NB4 (cell line): ENCODE data around the gene PAGE4.
A peak's percentile ranks its signal among the peaks of the same experiment; 100 is the strongest.

Experiments
- DNase-seq: peaks from one replicate; pipeline ENCODE4 v3.0.0; 2010; ENCODE audit warnings: low read depth
- H3K4me3 ChIP-seq: one replicate; pipeline ENCODE4 v1.5.1; 2011; ENCODE audit warnings: mild to moderate bottlenecking, low read depth, low read length, moderate library complexity
- CTCF ChIP-seq: IDR thresholded peaks from one replicate; pipeline ENCODE4 v1.5.1; 2012; ENCODE audit warnings: low read depth, low read length
- MAX ChIP-seq: IDR thresholded peaks from 2 replicates; pipeline ENCODE4 v1.6.1; 2011; ENCODE audit warnings: low read depth, low read length
- MYC ChIP-seq: IDR thresholded peaks from 2 replicates; pipeline ENCODE4 v1.6.1; 2011; ENCODE audit warnings: low read depth, low read length
- POLR2A ChIP-seq: IDR thresholded peaks from 2 replicates; pipeline ENCODE4 v1.6.1; 2011; ENCODE audit warnings: mild to moderate bottlenecking; ENCODE audit not compliant: insufficient read length; ENCODE audit errors: extremely low read depth

Gene PAGE4

GRCh38 chrX:49809891-49810632 is 19.0 kb upstream of the PAGE4 start:
- H3K4me3 ChIP-seq = no peak overlapping the region
- no peak for DNase-seq
- TF ChIP-seq POLR2A (no peak), MAX (no peak), CTCF (no peak), MYC (no peak)

- no peak for DNase-seq
- H3K4me3 ChIP-seq = no peak overlapping the region
- no peak for TF ChIP-seq MYC
- no peak for TF ChIP-seq POLR2A
- no peak for TF ChIP-seq CTCF
Measured at GRCh38 chrX:49812177-49812576, 16.9 kb upstream of the PAGE4 start.

- TF ChIP-seq POLR2A (no peak), MYC (no peak), MAX (no peak), CTCF (no peak)
- H3K4me3 ChIP-seq = no peak overlapping the region
- no peak for DNase-seq
Measured at GRCh38 chrX:49816435-49816834, 12.7 kb upstream of the PAGE4 start.

GRCh38 chrX:49838374-49838773 is 9.3 kb downstream of the PAGE4 start:
- peak; percentile 37 for DNase-seq
- H3K4me3 ChIP-seq = no peak overlapping the region
- no peak for TF ChIP-seq MAX
- peak; percentile 49 for TF ChIP-seq CTCF
- TF ChIP-seq POLR2A = no peak

GRCh38 chrX:49840679-49841078 is 11.6 kb downstream of the PAGE4 start:
- DNase-seq = peak; percentile 43
- TF ChIP-seq POLR2A = no peak
- peak; percentile 31 for TF ChIP-seq CTCF
- H3K4me3 ChIP-seq = no peak overlapping the region

- no peak for DNase-seq
- TF ChIP-seq CTCF (no peak), POLR2A (no peak), MYC (no peak), MAX (no peak)
- H3K4me3 ChIP-seq = no peak overlapping the region
Measured at GRCh38 chrX:49842621-49843020, 13.5 kb downstream of the PAGE4 start.
